Measurements from ENCODE around the gene SAP30BP. TPM values are rescaled to one million over a fixed set of nuclear protein-coding genes. Genes with fewer than 3 reads are reported as not detected.

The SAP30BP gene
- total RNA-seq, 1 donor from 2014 or later, result 59.9 TPM

DNA sequence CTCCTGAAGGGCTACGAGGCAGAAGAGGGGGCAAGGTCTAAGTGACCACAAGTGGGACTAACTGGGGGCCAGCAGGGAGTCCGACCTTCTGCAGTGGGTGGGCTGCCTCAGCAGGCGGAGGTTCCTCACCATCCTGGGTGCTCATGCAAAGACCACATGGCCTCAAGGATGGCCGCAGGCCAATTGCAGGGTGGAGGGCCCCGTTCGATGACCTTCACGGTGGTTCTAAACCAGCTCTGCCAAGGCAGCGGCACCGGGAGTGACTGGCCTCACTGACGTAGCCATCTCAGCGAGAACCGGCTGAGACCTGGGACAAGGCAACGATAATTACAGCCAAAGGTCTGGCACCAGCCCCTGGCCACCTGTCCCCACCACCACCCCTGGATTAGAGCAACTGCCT is 28.2 kb upstream of the SAP30BP start:
- peak; percentile 90 for DNase-seq (ENCODE audit: low spot score)

DNA sequence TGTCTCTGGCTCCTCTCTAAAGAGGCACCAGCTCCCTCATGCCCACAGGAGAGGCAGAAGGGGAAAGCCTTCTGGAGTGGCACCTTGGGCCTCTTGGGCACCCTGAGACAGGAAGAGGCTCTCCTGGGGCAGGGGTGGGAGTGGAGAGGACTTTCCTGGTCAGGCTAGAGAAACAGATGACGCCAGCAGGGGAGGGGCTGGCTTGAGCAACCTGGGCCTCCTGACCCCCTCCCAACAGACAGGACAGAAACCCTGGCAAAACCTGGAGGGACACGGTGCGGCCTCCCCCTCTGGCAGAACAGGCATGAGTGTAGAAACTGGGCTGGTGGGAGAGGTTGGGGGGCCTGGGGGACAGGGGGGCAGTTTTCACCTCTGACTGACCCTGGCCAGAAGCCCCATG is 27.8 kb upstream of the SAP30BP start:
- TF ChIP-seq, protein P1, sequence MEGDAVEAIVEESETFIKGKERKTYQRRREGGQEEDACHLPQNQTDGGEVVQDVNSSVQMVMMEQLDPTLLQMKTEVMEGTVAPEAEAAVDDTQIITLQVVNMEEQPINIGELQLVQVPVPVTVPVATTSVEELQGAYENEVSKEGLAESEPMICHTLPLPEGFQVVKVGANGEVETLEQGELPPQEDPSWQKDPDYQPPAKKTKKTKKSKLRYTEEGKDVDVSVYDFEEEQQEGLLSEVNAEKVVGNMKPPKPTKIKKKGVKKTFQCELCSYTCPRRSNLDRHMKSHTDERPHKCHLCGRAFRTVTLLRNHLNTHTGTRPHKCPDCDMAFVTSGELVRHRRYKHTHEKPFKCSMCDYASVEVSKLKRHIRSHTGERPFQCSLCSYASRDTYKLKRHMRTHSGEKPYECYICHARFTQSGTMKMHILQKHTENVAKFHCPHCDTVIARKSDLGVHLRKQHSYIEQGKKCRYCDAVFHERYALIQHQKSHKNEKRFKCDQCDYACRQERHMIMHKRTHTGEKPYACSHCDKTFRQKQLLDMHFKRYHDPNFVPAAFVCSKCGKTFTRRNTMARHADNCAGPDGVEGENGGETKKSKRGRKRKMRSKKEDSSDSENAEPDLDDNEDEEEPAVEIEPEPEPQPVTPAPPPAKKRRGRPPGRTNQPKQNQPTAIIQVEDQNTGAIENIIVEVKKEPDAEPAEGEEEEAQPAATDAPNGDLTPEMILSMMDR (IDR thresholded peaks at IDR 0.05), result no peak
- peak; percentile 66 for DNase-seq (ENCODE audit: low spot score)
- no peak overlapping the region for H3K4me3 Mint-ChIP-seq (ENCODE audit: unreplicated experiment)
- H3K27ac Mint-ChIP-seq (ENCODE audit: unreplicated experiment), result no peak overlapping the region
- H3K36me3 Mint-ChIP-seq (ENCODE audit: low read depth), result peaks cover 2% of the 10 kb centered on the region
- H3K4me1 Mint-ChIP-seq (ENCODE audit: low read depth), result peaks cover 1% of the 10 kb centered on the region
- no peaks in the 10 kb centered on the region for H3K27me3 Mint-ChIP-seq (ENCODE audit: low read depth)
- H3K9me3 Mint-ChIP-seq (ENCODE audit: low read depth), result no peaks in the 10 kb centered on the region

More for the DNA sequence above, 28.2 kb upstream of the SAP30BP start:
- H3K4me3 Mint-ChIP-seq (ENCODE audit: unreplicated experiment), result no peak overlapping the region
- TF ChIP-seq, protein P1 (IDR thresholded peaks at IDR 0.05), result no peak
- no peaks in the 10 kb centered on the region for H3K27me3 Mint-ChIP-seq (ENCODE audit: low read depth)
- H3K9me3 Mint-ChIP-seq (ENCODE audit: low read depth), result no peaks in the 10 kb centered on the region
- peaks cover 6% of the 10 kb centered on the region for H3K4me1 Mint-ChIP-seq (ENCODE audit: low read depth)
- no peak overlapping the region for H3K27ac Mint-ChIP-seq (ENCODE audit: unreplicated experiment)
- H3K36me3 Mint-ChIP-seq (ENCODE audit: low read depth), result peaks cover 2% of the 10 kb centered on the region

DNA sequence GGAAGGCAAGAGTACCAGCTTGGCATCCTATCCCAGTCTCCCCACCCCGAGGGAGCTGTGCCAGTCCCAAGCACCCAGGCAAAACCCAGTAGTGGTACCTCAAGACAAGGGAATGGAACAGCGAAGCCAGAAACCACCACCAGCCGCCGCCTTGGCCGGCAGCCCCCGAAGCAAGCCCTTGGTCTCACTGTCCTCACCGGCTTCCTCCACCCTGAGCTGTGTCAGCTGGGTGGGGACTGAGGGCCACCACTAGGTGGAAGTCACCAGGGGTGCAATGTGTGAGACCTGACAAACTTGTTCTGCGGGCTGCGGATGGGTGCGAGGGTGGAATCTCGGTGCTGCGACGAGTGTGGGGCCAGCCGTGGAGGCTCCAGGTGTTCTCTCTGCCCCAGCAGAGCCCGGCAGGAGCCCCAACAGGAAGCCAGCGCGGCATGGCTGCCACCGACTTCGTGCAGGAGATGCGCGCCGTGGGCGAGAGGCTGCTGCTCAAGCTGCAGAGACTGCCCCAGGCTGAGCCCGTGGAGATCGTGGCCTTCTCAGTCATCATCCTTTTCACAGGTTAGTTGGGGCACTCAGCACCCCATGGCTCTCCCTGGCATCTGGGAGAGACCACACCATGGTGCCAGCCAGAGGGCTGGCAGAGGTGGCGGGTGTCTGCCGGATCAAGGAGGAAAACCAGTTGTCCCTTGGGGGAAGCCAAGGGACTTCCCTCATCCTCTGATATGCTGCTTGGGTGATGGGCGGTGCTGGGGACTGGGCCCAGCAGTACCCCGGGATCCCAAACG is 27.2 kb upstream of the SAP30BP start:
- Mint-ChIP-seq H3K27ac (ENCODE audit: unreplicated experiment) (no peak overlapping the region), H3K27me3 (ENCODE audit: low read depth) (no peaks in the 10 kb centered on the region), H3K4me1 (ENCODE audit: low read depth) (no peaks in the 10 kb centered on the region), H3K36me3 (ENCODE audit: low read depth) (peaks cover 2% of the 10 kb centered on the region), H3K4me3 (ENCODE audit: unreplicated experiment) (no peak overlapping the region), H3K9me3 (ENCODE audit: low read depth) (no peaks in the 10 kb centered on the region)
- TF ChIP-seq, protein P1 (IDR thresholded peaks at IDR 0.05), result no peak
- DNase-seq (ENCODE audit: low spot score), result peak; percentile 86

DNA sequence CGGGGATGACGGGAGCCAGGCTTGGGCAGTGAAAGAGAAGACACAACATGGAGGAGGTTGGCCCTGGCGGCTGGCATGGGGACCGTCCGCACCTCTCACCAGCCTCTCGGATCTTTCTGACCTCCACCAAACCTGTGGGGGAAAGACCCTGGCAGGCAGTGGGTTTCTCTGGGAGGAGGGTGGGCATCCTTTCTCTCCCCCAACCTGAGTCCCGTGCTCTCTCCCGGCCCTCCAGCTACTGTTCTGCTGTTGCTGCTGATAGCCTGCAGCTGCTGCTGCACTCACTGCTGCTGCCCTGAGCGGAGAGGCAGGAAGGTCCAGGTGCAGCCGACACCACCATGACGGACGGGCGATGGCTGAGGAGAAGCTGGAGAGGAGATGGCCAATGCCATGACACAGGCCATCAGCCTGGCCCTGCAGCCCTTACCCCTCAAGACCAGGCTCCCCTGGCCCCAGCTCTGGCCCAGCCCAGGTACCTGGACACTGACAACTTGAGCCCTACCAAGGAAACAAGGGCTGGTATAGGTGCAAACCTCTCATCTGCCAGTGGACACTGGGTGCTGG is 26.5 kb upstream of the SAP30BP start:
- TF ChIP-seq, protein P1 (IDR thresholded peaks at IDR 0.05), result no peak

DNA sequence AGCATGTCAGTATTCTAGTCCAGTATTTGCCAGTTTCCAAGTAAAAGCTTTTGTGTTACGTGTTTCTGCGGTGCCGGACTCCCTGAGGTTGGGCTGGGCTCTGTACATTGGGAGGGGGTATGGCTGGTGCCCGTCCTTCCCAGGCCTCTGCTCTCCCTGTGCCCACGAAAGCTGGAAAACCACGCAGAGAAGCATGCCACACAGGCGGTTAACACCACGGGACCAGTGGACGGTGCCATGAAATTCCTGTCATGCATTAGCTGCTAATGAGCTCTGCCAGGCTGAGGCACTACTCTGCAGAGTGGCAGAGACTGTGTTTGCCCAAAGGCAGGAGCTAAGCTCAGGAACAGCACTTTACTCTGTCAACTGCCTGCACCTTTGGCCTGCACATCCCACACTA is 25.8 kb upstream of the SAP30BP start:
- no peak overlapping the region for H3K27ac Mint-ChIP-seq (ENCODE audit: unreplicated experiment)
- H3K4me1 Mint-ChIP-seq (ENCODE audit: low read depth), result peaks cover 3% of the 10 kb centered on the region
- TF ChIP-seq, protein P1 (IDR thresholded peaks at IDR 0.05), result no peak
- H3K27me3 Mint-ChIP-seq (ENCODE audit: low read depth), result no peaks in the 10 kb centered on the region
- no peak overlapping the region for H3K4me3 Mint-ChIP-seq (ENCODE audit: unreplicated experiment)
- no peak for DNase-seq (ENCODE audit: low spot score)
- peaks cover 2% of the 10 kb centered on the region for H3K36me3 Mint-ChIP-seq (ENCODE audit: low read depth)
- H3K9me3 Mint-ChIP-seq (ENCODE audit: low read depth), result no peaks in the 10 kb centered on the region

More for the DNA sequence above, 26.5 kb upstream of the SAP30BP start:
- Mint-ChIP-seq H3K36me3 (ENCODE audit: low read depth) (peaks cover 2% of the 10 kb centered on the region), H3K27me3 (ENCODE audit: low read depth) (no peaks in the 10 kb centered on the region), H3K4me1 (ENCODE audit: low read depth) (no peaks in the 10 kb centered on the region), H3K27ac (ENCODE audit: unreplicated experiment) (no peak overlapping the region), H3K9me3 (ENCODE audit: low read depth) (no peaks in the 10 kb centered on the region), H3K4me3 (ENCODE audit: unreplicated experiment) (no peak overlapping the region)
- DNase-seq (ENCODE audit: low spot score), result no peak
